Neural progenitor cell (in vitro differentiated cells): Measurements from ENCODE around the gene RASGRP4.

ENCODE experiments used
- CTCF ChIP-seq: fragments of 200-600 bp; sonication (generic); IDR thresholded peaks from 2 replicates; pipeline ENCODE4 v1.5.1; 2017; ENCODE audit warnings: antibody characterized with exemption, mild to moderate bottlenecking
- EZH2phosphoT487 ChIP-seq: fragments of 200-600 bp; sonication (generic); IDR thresholded peaks from 2 replicates; pipeline ENCODE4 v1.6.1; 2017; ENCODE audit warnings: antibody characterized with exemption

GRCh38 chr19:38394488-38394887 is 31.5 kb downstream of the RASGRP4 start:
- TF ChIP-seq CTCF (no peak), EZH2phosphoT487 (no peak)
